HEK293 (cell line): ENCODE measurements around the gene TTLL5.

Source experiments
- REST ChIP-seq: fragments of 450-650 bp; formaldehyde crosslinking; IDR thresholded peaks from 2 replicates; pipeline ENCODE4 v1.5.1; 2016; ENCODE audit warnings: missing biosample characterization, missing genetic modification characterization
- ZBTB8A ChIP-seq: fragments of 450-650 bp; formaldehyde crosslinking; IDR thresholded peaks from 2 replicates; pipeline ENCODE4 v1.5.1; 2016; ENCODE audit warnings: missing biosample characterization, missing genetic modification characterization
- ZNF121 ChIP-seq: fragments of 450-650 bp; formaldehyde crosslinking; IDR thresholded peaks from 2 replicates; pipeline ENCODE4 v1.5.1; 2016; ENCODE audit warnings: missing biosample characterization, missing genetic modification characterization
- ZNF157 ChIP-seq: fragments of 450-650 bp; formaldehyde crosslinking; IDR thresholded peaks from 2 replicates; pipeline ENCODE4 v1.5.1; 2016; ENCODE audit warnings: missing biosample characterization, missing genetic modification characterization

GRCh38 chr14:75910048-75910447 is 249.0 kb downstream of the TTLL5 start:
- TF ChIP-seq REST (tag by site-specific recombination) (no peak), ZNF157 (tag by site-specific recombination) (no peak), ZNF121 (tag by site-specific recombination) (no peak), ZBTB8A (no peak)
